OCI-LY3 (cell line): ENCODE results near the gene C19orf53.

ENCODE experiments used
- CTCF ChIP-seq: fragments of 200-600, 300-600 bp; sonication (generic); IDR thresholded peaks from 2 replicates; pipeline ENCODE4 v1.5.1; 2014; ENCODE audit warnings: antibody characterized with exemption, low read length, low read depth
- EZH2phosphoT487 ChIP-seq: fragments of 200-600 bp; shearing (Covaris generic); IDR thresholded peaks from 2 replicates; pipeline ENCODE4 v1.6.1; 2018; ENCODE audit warnings: antibody characterized with exemption, mixed run types, low read depth

DNA sequence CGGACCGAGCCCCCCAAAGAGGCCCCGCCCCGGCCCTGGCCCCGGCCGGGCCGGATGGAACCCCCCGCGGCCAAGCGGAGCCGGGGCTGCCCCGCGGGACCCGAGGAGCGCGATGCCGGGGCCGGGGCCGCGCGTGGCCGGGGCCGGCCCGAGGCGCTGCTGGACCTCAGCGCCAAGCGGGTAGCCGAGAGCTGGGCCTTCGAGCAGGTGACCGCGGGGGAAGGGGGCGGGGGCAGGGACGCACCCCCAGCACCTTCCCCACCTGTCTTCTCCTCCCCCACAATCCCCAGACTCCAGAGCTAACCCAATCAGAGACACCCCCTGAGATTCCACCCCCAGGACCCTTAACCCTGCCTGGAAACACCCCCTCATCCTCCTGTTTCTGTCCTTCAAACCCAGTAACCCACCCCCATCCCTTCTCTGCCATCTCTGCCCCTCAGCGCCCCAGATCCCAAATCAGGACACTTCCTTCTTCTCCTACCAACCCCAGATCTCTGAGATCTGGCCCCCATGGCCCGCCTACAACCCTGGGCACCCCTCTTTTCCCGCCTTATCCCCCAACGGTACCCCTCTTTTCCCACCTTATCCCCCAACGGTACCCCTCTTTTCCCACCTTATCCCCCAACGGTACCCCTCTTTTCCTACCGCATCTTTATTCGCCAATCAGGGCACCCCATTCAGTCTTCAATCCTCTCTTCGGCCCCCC is 21.5 kb downstream of the C19orf53 start:
- no peak for TF ChIP-seq CTCF
- no peak for TF ChIP-seq EZH2phosphoT487
